Measurements from ENCODE around the gene NALCN. TPM values are rescaled to one million over a fixed set of nuclear protein-coding genes. Genes with fewer than 3 reads are reported as not detected.

Gene NALCN
- total and polyA plus RNA-seq, 10 of the 15 experiments (the other 5 are each of a cell fraction or from before 2014, with no cell fraction given), result under 0.01 TPM; not detected in 9

- no peak for TF ChIP-seq SPI1 (IDR thresholded peaks at IDR 0.05; ENCODE audit: borderline replicate concordance, insufficient read depth, low read depth, low read length)
- TF ChIP-seq FOXK2 (IDR thresholded peaks at IDR 0.05), result no peak
- TF ChIP-seq, protein P1, sequence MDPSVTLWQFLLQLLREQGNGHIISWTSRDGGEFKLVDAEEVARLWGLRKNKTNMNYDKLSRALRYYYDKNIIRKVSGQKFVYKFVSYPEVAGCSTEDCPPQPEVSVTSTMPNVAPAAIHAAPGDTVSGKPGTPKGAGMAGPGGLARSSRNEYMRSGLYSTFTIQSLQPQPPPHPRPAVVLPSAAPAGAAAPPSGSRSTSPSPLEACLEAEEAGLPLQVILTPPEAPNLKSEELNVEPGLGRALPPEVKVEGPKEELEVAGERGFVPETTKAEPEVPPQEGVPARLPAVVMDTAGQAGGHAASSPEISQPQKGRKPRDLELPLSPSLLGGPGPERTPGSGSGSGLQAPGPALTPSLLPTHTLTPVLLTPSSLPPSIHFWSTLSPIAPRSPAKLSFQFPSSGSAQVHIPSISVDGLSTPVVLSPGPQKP (IDR thresholded peaks at IDR 0.05; ENCODE audit: low read depth, low read length), result no peak
- no peak for TF ChIP-seq TARDBP (IDR thresholded peaks at IDR 0.05; ENCODE audit: borderline replicate concordance)
These were observed 7.6 kb upstream of the NALCN start (continued) for GRCh38 chr13:101423872-101424271.

DNA sequence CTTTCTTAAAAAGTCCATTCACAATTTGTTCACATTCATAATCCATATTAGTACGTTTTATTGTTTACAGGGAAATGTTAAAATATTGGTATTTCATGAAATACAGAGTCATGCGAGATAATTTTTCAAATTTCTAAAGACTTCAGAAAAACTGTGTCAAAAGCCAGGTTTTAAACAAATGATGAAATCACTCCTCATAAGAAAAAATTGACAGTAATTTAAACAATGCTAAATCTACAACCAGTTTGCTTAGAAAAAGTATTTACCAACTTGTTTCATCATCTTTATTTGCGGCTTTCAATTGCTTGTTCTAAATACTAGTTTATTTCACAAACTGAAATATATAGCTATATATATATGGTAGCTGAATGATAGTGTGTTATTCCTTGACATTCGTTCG is 1.2 kb upstream of the NALCN start:
- DNase-seq (ENCODE audit: low read depth, low spot score) (no peak), ATAC-seq (no peak), FAIRE-seq (no peak)
- Histone ChIP-seq H2AFZ (ENCODE audit: control insufficient read depth, low read depth, low read length) (no peak overlapping the region), H3K4me2 (ENCODE audit: control insufficient read depth, insufficient read depth) (no peak overlapping the region), H3K27ac (ENCODE audit: control insufficient read depth, insufficient read depth) (no peak overlapping the region), H3K79me2 (ENCODE audit: control insufficient read depth, insufficient read depth, low read length) (no peaks in the 10 kb centered on the region), H3K4me1 (ENCODE audit: control insufficient read depth, insufficient read depth, low read length) (no peaks in the 10 kb centered on the region), H3K4me3 (no peak overlapping the region), H3K36me3 (ENCODE audit: control insufficient read depth in 2 of 2, insufficient read depth in 2 of 2, low read length in 1 of 2) (no peaks in the 10 kb centered on the region), H4K20me1 (ENCODE audit: control insufficient read depth, insufficient read depth) (no peaks in the 10 kb centered on the region), H3K27me3 (replicated peaks in 1 of 2; ENCODE audit: control insufficient read depth in 2 of 2, insufficient read depth in 2 of 2, low read length in 1 of 2) (no peaks in the 10 kb centered on the region; a peak in 1 of 4 replicates), H3K9ac (ENCODE audit: control insufficient read depth, insufficient read depth, low read length) (no peak overlapping the region), H3K9me3 (replicated peaks; ENCODE audit: control insufficient read depth, insufficient read depth, low read length) (no peaks in the 10 kb centered on the region)
- POLR2A ChIA-PET, result no interaction called here
- WGBS (ENCODE audit: insufficient coverage, insufficient replicate concordance, low lambda C conversion rate, missing lambda C conversion rate), result 56% methylated on average over 5 of the region's 5 CpGs
- TF ChIP-seq SIX5 (IDR thresholded peaks at IDR 0.05; ENCODE audit: low read depth, low read length, severe bottlenecking) (no peak), STAT3 (IDR thresholded peaks at IDR 0.05; ENCODE audit: low read depth, low read length) (no peak), PKNOX1 (IDR thresholded peaks at IDR 0.05) (no peak), CTCF (IDR thresholded peaks at IDR 0.05 in 2 of 3, conservative IDR thresholded peaks at IDR 0.05 in 1 of 3; ENCODE audit: control insufficient read depth in 2 of 3, extremely low read depth in 1 of 3, insufficient read depth in 1 of 3, low read depth in 3 of 3, low read length in 3 of 3) (no peak), RFX5 (IDR thresholded peaks at IDR 0.05; ENCODE audit: low read depth, low read length) (no peak), BRCA1 (IDR thresholded peaks at IDR 0.05; ENCODE audit: low read depth, low read length) (no peak)
- TF ChIP-seq, protein P2, sequence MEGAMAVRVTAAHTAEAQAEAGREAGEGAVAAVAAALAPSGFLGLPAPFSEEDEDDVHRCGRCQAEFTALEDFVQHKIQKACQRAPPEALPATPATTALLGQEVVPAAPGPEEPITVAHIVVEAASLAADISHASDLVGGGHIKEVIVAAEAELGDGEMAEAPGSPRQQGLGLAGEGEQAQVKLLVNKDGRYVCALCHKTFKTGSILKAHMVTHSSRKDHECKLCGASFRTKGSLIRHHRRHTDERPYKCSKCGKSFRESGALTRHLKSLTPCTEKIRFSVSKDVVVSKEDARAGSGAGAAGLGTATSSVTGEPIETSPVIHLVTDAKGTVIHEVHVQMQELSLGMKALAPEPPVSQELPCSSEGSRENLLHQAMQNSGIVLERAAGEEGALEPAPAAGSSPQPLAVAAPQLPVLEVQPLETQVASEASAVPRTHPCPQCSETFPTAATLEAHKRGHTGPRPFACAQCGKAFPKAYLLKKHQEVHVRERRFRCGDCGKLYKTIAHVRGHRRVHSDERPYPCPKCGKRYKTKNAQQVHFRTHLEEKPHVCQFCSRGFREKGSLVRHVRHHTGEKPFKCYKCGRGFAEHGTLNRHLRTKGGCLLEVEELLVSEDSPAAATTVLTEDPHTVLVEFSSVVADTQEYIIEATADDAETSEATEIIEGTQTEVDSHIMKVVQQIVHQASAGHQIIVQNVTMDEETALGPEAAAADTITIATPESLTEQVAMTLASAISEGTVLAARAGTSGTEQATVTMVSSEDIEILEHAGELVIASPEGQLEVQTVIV (IDR thresholded peaks at IDR 0.05; ENCODE audit: borderline replicate concordance, partially characterized antibody), result no peak
- TF ChIP-seq, protein P3, sequence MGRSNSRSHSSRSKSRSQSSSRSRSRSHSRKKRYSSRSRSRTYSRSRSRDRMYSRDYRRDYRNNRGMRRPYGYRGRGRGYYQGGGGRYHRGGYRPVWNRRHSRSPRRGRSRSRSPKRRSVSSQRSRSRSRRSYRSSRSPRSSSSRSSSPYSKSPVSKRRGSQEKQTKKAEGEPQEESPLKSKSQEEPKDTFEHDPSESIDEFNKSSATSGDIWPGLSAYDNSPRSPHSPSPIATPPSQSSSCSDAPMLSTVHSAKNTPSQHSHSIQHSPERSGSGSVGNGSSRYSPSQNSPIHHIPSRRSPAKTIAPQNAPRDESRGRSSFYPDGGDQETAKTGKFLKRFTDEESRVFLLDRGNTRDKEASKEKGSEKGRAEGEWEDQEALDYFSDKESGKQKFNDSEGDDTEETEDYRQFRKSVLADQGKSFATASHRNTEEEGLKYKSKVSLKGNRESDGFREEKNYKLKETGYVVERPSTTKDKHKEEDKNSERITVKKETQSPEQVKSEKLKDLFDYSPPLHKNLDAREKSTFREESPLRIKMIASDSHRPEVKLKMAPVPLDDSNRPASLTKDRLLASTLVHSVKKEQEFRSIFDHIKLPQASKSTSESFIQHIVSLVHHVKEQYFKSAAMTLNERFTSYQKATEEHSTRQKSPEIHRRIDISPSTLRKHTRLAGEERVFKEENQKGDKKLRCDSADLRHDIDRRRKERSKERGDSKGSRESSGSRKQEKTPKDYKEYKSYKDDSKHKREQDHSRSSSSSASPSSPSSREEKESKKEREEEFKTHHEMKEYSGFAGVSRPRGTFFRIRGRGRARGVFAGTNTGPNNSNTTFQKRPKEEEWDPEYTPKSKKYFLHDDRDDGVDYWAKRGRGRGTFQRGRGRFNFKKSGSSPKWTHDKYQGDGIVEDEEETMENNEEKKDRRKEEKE (IDR thresholded peaks at IDR 0.05), result no peak
- in situ Hi-C loops (cut with MboI), result no loop called here
- intact Hi-C loops (cut with micrococcal nuclease; ENCODE audit: unreplicated experiment), result no loop called here
- CTCF ChIA-PET, result interaction anchor here (1.0 kb wide), 1 partner anchor 30 kb away, joined by 3 read pairs; no protein-coding TSS in a partner anchor
- RAD21 ChIA-PET (ENCODE audit: unreplicated experiment), result no interaction called here
- SMC1A ChIA-PET (ENCODE audit: uncharacterized antibody, unreplicated experiment), result no interaction called here
- BruUV-seq (replicated peaks), result no TSS peak
